ENCODE data around the gene HADHB.

Gene HADHB

GRCh38 chr2:26216587-26216986 is 28.2 kb upstream of the HADHB start:
- DNase-seq (ENCODE audit: low spot score) (no peak), ATAC-seq (ENCODE audit: low read depth) (no peak)
- Histone ChIP-seq H3K27ac (ENCODE audit: poor library complexity, severe bottlenecking) (no peak overlapping the region), H3K4me1 (ENCODE audit: insufficient read depth, poor library complexity, severe bottlenecking) (no peaks in the 10 kb centered on the region), H3K9me3 (ENCODE audit: severe bottlenecking) (no peaks in the 10 kb centered on the region), H3K27me3 (ENCODE audit: insufficient read depth, poor library complexity, severe bottlenecking) (no peaks in the 10 kb centered on the region), H3K4me3 (ENCODE audit: severe bottlenecking) (no peak overlapping the region), H3K36me3 (ENCODE audit: low read depth) (peaks cover 64% of the 10 kb centered on the region)
- no peak for TF ChIP-seq CTCF (IDR thresholded peaks at IDR 0.05; ENCODE audit: poor library complexity, severe bottlenecking)

GRCh38 chr2:26217720-26218119 is 27.0 kb upstream of the HADHB start:
- ATAC-seq (ENCODE audit: low read depth) (no peak), DNase-seq (ENCODE audit: low spot score) (no peak)
- H3K4me1 ChIP-seq (ENCODE audit: insufficient read depth, poor library complexity, severe bottlenecking): no peaks in the 10 kb centered on the region
- H3K4me3 ChIP-seq (ENCODE audit: severe bottlenecking): no peak overlapping the region
- no peak overlapping the region for H3K27ac ChIP-seq (ENCODE audit: poor library complexity, severe bottlenecking)
- no peak for TF ChIP-seq CTCF (IDR thresholded peaks at IDR 0.05; ENCODE audit: poor library complexity, severe bottlenecking)
- H3K36me3 ChIP-seq (ENCODE audit: low read depth): peaks cover 61% of the 10 kb centered on the region
- H3K27me3 ChIP-seq (ENCODE audit: insufficient read depth, poor library complexity, severe bottlenecking): no peaks in the 10 kb centered on the region
- H3K9me3 ChIP-seq (ENCODE audit: severe bottlenecking): no peaks in the 10 kb centered on the region

GRCh38 chr2:26223018-26223417 is 21.7 kb upstream of the HADHB start:
- DNase-seq (ENCODE audit: low spot score): no peak
- H3K27me3 ChIP-seq (ENCODE audit: insufficient read depth, poor library complexity, severe bottlenecking): no peaks in the 10 kb centered on the region
- no peak for TF ChIP-seq CTCF (IDR thresholded peaks at IDR 0.05; ENCODE audit: poor library complexity, severe bottlenecking)
- no peak overlapping the region for H3K4me3 ChIP-seq (ENCODE audit: severe bottlenecking)
- H3K4me1 ChIP-seq (ENCODE audit: insufficient read depth, poor library complexity, severe bottlenecking): no peaks in the 10 kb centered on the region
- peaks cover 57% of the 10 kb centered on the region for H3K36me3 ChIP-seq (ENCODE audit: low read depth)
- ATAC-seq (ENCODE audit: low read depth): no peak
- H3K27ac ChIP-seq (ENCODE audit: poor library complexity, severe bottlenecking): no peak overlapping the region
- H3K9me3 ChIP-seq (ENCODE audit: severe bottlenecking): no peaks in the 10 kb centered on the region

- Histone ChIP-seq H3K27ac (ENCODE audit: poor library complexity, severe bottlenecking) (no peak overlapping the region), H3K4me3 (ENCODE audit: severe bottlenecking) (no peak overlapping the region), H3K27me3 (ENCODE audit: insufficient read depth, poor library complexity, severe bottlenecking) (no peaks in the 10 kb centered on the region), H3K9me3 (ENCODE audit: severe bottlenecking) (no peaks in the 10 kb centered on the region), H3K36me3 (ENCODE audit: low read depth) (peaks cover 68% of the 10 kb centered on the region), H3K4me1 (ENCODE audit: insufficient read depth, poor library complexity, severe bottlenecking) (no peaks in the 10 kb centered on the region)
- ATAC-seq (ENCODE audit: low read depth) (no peak), DNase-seq (ENCODE audit: low spot score) (no peak)
- TF ChIP-seq CTCF (IDR thresholded peaks at IDR 0.05; ENCODE audit: poor library complexity, severe bottlenecking): no peak
These were observed 20.6 kb upstream of the HADHB start for GRCh38 chr2:26224095-26224494.

GRCh38 chr2:26229595-26229994 is 15.1 kb upstream of the HADHB start:
- no peak for TF ChIP-seq CTCF (IDR thresholded peaks at IDR 0.05; ENCODE audit: poor library complexity, severe bottlenecking)
- H3K27me3 ChIP-seq (ENCODE audit: insufficient read depth, poor library complexity, severe bottlenecking): no peaks in the 10 kb centered on the region
- no peak for ATAC-seq (ENCODE audit: low read depth)
- no peaks in the 10 kb centered on the region for H3K9me3 ChIP-seq (ENCODE audit: severe bottlenecking)
- H3K4me3 ChIP-seq (ENCODE audit: severe bottlenecking): no peak overlapping the region
- no peak overlapping the region for H3K27ac ChIP-seq (ENCODE audit: poor library complexity, severe bottlenecking)
- H3K4me1 ChIP-seq (ENCODE audit: insufficient read depth, poor library complexity, severe bottlenecking): no peaks in the 10 kb centered on the region
- no peak for DNase-seq (ENCODE audit: low spot score)
- peaks cover 99% of the 10 kb centered on the region for H3K36me3 ChIP-seq (ENCODE audit: low read depth)
